Activated CD4-positive, alpha-beta T cell treated with anti-CD3 and anti-CD28 coated beads, Interleukin-2, amount 10 ng/mL, durations not matched to agents 7 days and 5 days (primary cell): ENCODE results near the gene MPRIP. TPM values are rescaled to one million over a fixed set of nuclear protein-coding genes. Genes with fewer than 3 reads are reported as not detected.
"Not testable (repeated sequence)": the region's sequence is repeated elsewhere in the genome, so short reads cannot be mapped to it uniquely, and the experiment has no call there.

Experiments used
- CTCF ChIA-PET: fragments of 350-600 bp; sonication (Branson Sonifier 250); formaldehyde crosslinking; loops from one replicate; lab custom pipeline; 2021; ENCODE audit warnings: antibody characterized with exemption; lab: Charles Lee
- POLR2A ChIA-PET: fragments of 350-600 bp; sonication (Branson Sonifier 250); formaldehyde crosslinking; loops from one replicate; lab custom pipeline; 2021; ENCODE audit warnings: antibody characterized with exemption; lab: Charles Lee
- DNase-seq: peaks from one replicate; pipeline ENCODE4 v3.0.0-alpha.2; 2020
- H3K27ac Mint-ChIP-seq: one replicate; pipeline ENCODE4 v1.8.0; 2021; ENCODE audit warnings: mild to moderate bottlenecking, moderate library complexity, mixed read lengths
- H3K27me3 Mint-ChIP-seq: one replicate; pipeline ENCODE4 v1.8.0; 2021; ENCODE audit warnings: mixed read lengths
- H3K36me3 Mint-ChIP-seq: one replicate; pipeline ENCODE4 v1.8.0; 2021; ENCODE audit warnings: low read depth, mixed read lengths
- H3K4me1 Mint-ChIP-seq: one replicate; pipeline ENCODE4 v1.8.0; 2021; ENCODE audit warnings: mixed read lengths
- H3K4me3 Mint-ChIP-seq: one replicate; pipeline ENCODE4 v1.8.0; 2021; ENCODE audit warnings: mild to moderate bottlenecking, moderate library complexity, mixed read lengths
- H3K9me3 Mint-ChIP-seq: one replicate; pipeline ENCODE4 v1.8.0; 2021; ENCODE audit warnings: mixed read lengths
- total RNA-seq, 2 experiments: library from RNA; stranded (reverse); gene quantifications; one replicate each; pipeline ENCODE4 v1.2.3, GENCODE V29; 2021

Gene MPRIP
- total RNA-seq, 2 experiments from 2014 or later = 234 to 261 TPM

- ChIA-PET CTCF (interaction anchor here (0.7 to 1.3 kb wide), 5 partner anchors 8 to 34 kb away, joined by 3 read pairs; no protein-coding TSS in a partner anchor), POLR2A (no interaction called here)
- Mint-ChIP-seq H3K27me3 (no peaks in the 10 kb centered on the region), H3K4me3 (no peak overlapping the region), H3K27ac (peak overlapping the region; percentile 97), H3K4me1 (peaks cover 91% of the 10 kb centered on the region), H3K36me3 (peaks cover 80% of the 10 kb centered on the region), H3K9me3 (no peaks in the 10 kb centered on the region)
- no peak for DNase-seq
Observed at GRCh38 chr17:17175340-17175739, 133.1 kb downstream of the MPRIP start.

GRCh38 chr17:17175917-17176316 lies 133.7 kb downstream of the MPRIP start:
- Mint-ChIP-seq H3K9me3 (no peaks in the 10 kb centered on the region), H3K4me3 (peak overlapping the region; percentile 64), H3K27me3 (no peaks in the 10 kb centered on the region), H3K36me3 (peaks cover 85% of the 10 kb centered on the region), H3K4me1 (peaks cover 94% of the 10 kb centered on the region), H3K27ac (peak overlapping the region; percentile 97)
- ChIA-PET CTCF (interaction anchor here (0.7 to 1.5 kb wide), 5 partner anchors 8 to 34 kb away, joined by 3 to 5 read pairs (median 3); no protein-coding TSS in a partner anchor), POLR2A (no interaction called here)
- DNase-seq = peak; percentile 49

DNA sequence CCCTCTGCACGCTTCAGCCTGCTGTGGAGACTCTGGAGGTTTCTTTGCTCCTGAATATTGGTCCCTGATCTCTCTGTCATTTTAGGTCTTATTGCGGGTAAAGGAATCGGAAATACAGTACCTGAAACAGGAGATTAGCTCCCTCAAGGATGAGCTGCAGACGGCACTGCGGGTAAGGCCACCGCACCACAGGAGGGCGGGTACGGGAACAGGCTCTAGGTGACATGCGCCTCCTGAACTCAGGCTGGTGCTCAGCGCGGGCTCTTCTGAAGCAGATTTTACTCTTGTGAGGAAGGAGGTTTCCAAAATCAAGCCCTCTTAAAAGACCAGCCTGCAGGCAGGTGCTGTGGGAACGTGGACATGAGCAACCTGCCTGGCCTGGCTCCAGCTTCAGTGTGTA lies 134.1 kb downstream of the MPRIP start:
- Mint-ChIP-seq H3K4me3 (peak overlapping the region; percentile 64), H3K27ac (peak overlapping the region; percentile 97)
- CTCF ChIA-PET = interaction anchor here (1.1 to 1.5 kb wide), 2 partner anchors 16 to 24 kb away, joined by 3 to 5 read pairs; no protein-coding TSS in a partner anchor

DNA sequence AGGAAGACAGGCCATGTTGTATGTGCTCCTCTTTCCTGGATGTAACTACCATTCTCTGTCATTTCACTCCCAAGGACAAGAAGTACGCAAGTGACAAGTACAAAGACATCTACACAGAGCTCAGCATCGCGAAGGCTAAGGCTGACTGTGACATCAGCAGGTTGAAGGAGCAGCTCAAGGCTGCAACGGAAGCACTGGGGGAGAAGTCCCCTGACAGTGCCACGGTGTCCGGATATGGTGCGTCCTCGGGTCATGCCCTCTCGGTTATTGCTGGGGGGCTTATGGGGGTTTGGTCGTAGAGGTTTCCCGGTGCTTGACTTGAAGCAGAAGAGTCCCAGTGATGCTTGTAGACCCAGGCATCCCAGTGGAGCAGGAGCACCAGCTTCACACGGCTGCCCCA lies 134.9 kb downstream of the MPRIP start:
- Mint-ChIP-seq H3K27me3 (no peaks in the 10 kb centered on the region), H3K27ac (peak overlapping the region; percentile 97), H3K4me3 (peak overlapping the region; percentile 64), H3K9me3 (no peaks in the 10 kb centered on the region), H3K4me1 (peaks cover 94% of the 10 kb centered on the region), H3K36me3 (peaks cover 84% of the 10 kb centered on the region)
- CTCF ChIA-PET = interaction anchor here (0.7 to 2.2 kb wide), 7 partner anchors 10 to 49 kb away, joined by 3 to 8 read pairs (median 4); no protein-coding TSS in a partner anchor
- peak; percentile 23 for DNase-seq
- POLR2A ChIA-PET = interaction anchor here (0.6 to 0.7 kb wide), 2 partner anchors 8 to 705 kb away, joined by 3 to 4 read pairs; no protein-coding TSS in a partner anchor

More for the DNA sequence above, 134.1 kb downstream of the MPRIP start:
- DNase-seq = peak; percentile 53
- POLR2A ChIA-PET = no interaction called here
- Mint-ChIP-seq H3K9me3 (no peaks in the 10 kb centered on the region), H3K27me3 (no peaks in the 10 kb centered on the region), H3K4me1 (peaks cover 93% of the 10 kb centered on the region), H3K36me3 (peaks cover 84% of the 10 kb centered on the region)

DNA sequence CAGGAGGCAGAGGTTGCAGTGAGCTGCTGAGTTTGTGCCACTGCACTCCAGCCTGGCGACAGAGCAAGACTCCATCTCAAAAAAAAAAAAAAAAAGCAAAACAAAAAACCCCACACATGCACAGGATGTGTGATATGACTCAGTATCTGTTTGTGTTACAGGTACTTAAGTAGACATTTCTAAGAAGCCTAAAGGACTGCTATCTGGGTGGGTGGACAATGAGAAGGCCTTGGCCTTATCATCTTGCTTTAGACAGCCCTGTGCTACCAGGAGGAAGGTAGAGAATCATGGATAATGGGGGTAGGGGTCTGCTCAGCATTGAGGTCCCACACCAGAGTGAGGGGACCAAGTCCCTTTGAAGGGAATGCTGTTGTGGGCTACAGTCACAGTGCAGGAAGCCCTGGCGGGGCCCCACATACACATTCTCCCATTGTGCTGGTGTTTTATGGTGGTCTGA lies 137.1 kb downstream of the MPRIP start:
- peaks cover 94% of the 10 kb centered on the region for H3K4me1 Mint-ChIP-seq
- H3K4me3 Mint-ChIP-seq = peak overlapping the region; percentile 73
- H3K27me3 Mint-ChIP-seq = no peaks in the 10 kb centered on the region
- H3K9me3 Mint-ChIP-seq = no peaks in the 10 kb centered on the region
- peaks cover 78% of the 10 kb centered on the region for H3K36me3 Mint-ChIP-seq
- DNase-seq = peak; percentile 49
- peak overlapping the region; percentile 97 for H3K27ac Mint-ChIP-seq
- ChIA-PET POLR2A (no interaction called here), CTCF (interaction anchor here (0.6 to 2.2 kb wide), 4 partner anchors 12 to 425 kb away, joined by 3 to 8 read pairs (median 5); no protein-coding TSS in a partner anchor)

DNA sequence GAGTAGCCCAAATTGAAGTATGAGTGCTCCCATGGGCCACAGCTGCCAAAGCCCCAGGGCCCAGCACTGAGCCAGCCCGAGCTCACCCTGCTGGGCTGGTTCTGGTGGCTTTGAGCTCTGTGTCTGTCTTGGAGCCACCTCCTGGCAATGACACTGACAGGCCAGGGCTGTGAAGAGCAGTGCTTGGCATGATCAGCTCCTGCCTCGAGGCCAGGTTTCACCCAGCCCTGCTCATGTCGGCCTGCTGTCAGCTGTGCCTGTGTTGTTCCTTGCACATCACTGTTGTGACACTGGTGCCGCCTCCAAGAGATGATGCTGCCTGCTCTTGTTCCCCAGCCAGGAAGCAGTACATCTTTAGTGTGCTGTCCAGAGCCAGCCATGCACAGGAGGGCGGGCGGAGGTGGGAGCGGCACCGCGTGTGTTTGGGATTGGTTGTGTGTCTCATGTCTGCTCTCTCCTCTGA lies 137.9 kb downstream of the MPRIP start:
- ChIA-PET POLR2A (no interaction called here), CTCF (interaction anchor here (1.2 to 1.4 kb wide), 2 partner anchors 16 to 31 kb away, joined by 3 to 5 read pairs; no protein-coding TSS in a partner anchor)
- DNase-seq = peak; percentile 57
- Mint-ChIP-seq H3K9me3 (no peaks in the 10 kb centered on the region), H3K27me3 (no peaks in the 10 kb centered on the region), H3K4me1 (peaks cover 95% of the 10 kb centered on the region), H3K27ac (peak overlapping the region; percentile 97), H3K36me3 (peaks cover 79% of the 10 kb centered on the region), H3K4me3 (peak overlapping the region; percentile 73)

DNA sequence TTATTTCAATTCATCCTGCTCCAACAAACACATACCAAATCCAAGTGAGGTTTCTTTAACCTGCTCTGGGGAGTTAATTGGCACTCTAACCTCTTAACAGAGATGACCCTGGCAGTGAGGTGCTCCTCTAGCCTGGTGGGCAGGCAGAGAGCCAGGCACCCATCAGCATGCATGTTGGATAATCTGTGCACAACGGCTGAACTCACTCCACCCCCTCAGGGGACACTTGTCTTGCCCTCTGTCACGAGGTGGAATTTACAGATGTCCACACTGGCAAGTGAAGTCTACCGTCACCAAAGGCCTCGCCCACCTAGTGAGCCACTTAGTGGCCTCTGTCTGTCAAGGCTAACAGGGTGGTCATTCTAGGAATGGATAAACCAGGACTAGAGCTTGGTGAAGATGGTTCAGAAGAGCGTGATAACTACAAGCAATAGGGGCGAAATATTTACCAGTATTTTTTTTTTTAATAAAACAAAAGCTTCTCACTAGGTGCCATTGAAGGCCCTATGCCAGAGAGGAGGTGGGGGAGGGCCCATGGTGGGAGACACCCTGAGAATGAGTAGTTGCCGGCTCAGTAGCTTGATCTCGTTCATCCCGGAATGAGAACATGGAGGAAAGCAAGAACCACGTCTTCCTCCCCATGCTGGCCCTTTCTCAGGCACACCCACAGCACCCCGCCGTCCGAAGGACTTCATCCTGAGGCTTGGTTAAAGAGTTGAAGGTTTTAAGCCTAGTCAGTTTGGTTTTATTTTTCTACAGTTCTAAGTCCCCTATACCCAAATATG lies 138.7 kb downstream of the MPRIP start:
- ChIA-PET POLR2A (interaction anchor here (0.6 kb wide), 1 partner anchor 56 kb away, joined by 6 read pairs; the partner anchor contains the start of gene FLCN), CTCF (interaction anchor here (0.6 to 1.2 kb wide), 3 partner anchors 9 to 31 kb away, joined by 3 to 4 read pairs (median 3); no protein-coding TSS in a partner anchor)
- Mint-ChIP-seq H3K9me3 (no peaks in the 10 kb centered on the region), H3K27me3 (no peaks in the 10 kb centered on the region), H3K4me3 (peak overlapping the region; percentile 78), H3K27ac (peak overlapping the region; percentile 97), H3K4me1 (peaks cover 95% of the 10 kb centered on the region), H3K36me3 (peaks cover 79% of the 10 kb centered on the region)
- DNase-seq = no peak

DNA sequence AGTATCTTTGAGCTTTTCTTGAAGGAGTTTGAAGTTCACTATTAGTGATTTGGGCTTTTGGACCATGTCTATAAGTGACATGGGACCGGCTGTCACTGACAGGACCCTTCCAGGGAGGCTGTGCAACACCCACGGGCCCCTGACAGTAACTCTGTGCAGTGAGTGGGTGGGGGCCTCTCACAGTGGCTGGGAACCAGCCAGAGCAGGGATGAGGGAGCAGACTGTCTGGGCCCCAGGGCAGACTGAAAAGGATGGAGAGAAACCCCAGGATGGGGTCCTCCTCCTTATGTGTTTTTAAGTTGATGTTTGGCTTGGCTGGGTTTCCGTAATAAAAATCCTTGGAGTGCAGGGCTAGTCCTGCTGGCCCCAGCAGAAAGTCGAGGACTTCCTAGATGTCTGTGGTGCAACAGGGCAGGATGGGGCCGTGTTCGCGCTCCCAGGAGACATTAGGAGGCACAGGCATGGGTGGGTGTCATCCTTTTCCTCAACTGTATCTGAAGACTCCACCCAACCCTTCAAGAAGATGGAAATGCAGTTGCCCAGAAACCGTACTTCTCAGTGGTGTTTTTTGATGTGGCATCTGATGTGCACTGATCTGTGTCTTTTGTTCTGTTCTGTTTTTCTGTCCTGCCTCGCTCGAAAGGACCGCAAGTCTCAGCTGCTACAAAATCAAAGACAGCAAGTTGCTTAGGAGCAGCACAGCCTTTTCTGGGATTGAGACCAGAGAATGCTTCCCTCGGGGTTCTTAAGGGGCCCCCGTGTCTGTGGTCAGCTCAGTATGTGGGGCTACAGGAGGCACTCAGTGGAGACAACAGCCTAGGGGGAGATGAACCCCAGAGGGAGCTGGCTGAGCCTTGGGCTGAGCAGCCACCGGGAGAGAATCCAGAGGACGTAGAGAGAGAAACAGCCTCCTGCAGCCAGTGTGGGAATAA lies 139.7 kb downstream of the MPRIP start:
- CTCF ChIA-PET = interaction anchor here (0.6 kb wide), 1 partner anchor 21 kb away, joined by 3 read pairs; no protein-coding TSS in a partner anchor
- Mint-ChIP-seq H3K27me3 (no peaks in the 10 kb centered on the region), H3K9me3 (no peaks in the 10 kb centered on the region), H3K4me3 (peak overlapping the region; percentile 78), H3K36me3 (peaks cover 80% of the 10 kb centered on the region), H3K4me1 (peaks cover 96% of the 10 kb centered on the region), H3K27ac (peak overlapping the region; percentile 97)
- POLR2A ChIA-PET = interaction anchor here (0.6 to 0.7 kb wide), 2 partner anchors 22 to 55 kb away, joined by 3 to 6 read pairs; partner anchors contain the start of gene FLCN
- peak; percentile 78 for DNase-seq

DNA sequence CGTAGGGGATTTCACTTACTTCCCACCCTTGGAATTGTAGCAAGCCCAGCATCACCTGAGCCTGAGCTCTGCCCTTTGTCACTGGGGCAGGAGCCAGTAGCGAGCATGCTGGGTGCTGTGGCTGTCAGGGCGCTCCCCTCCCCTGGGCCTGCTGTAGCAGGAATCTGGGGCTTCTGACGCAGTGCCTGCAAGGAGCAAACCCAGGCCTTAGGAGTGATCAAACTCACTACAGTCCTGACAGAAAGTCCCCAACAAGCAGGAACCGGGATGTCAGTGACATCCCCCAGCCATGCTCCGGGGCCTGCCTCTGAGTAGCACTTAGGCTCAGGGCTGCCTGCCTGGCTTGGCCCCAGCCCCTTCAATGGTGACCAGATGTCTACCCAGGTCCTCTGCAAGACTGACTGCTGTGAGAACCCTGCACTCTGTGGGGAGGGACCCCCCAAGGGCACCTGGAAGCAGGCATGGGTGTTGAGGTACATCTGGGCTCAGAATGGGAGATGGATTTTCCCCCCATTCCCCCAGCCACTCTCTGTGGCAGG lies 140.4 kb downstream of the MPRIP start:
- POLR2A ChIA-PET = interaction anchor here (0.7 kb wide), 1 partner anchor 22 kb away, joined by 3 read pairs; no protein-coding TSS in a partner anchor
- no peak for DNase-seq
- Mint-ChIP-seq H3K36me3 (peaks cover 79% of the 10 kb centered on the region), H3K27ac (peak overlapping the region; percentile 97), H3K9me3 (no peaks in the 10 kb centered on the region), H3K27me3 (no peaks in the 10 kb centered on the region), H3K4me1 (peaks cover 94% of the 10 kb centered on the region), H3K4me3 (peak overlapping the region; percentile 78)
- CTCF ChIA-PET = interaction anchor here (1.4 kb wide), 1 partner anchor 8 kb away, joined by 4 read pairs; no protein-coding TSS in a partner anchor

DNA sequence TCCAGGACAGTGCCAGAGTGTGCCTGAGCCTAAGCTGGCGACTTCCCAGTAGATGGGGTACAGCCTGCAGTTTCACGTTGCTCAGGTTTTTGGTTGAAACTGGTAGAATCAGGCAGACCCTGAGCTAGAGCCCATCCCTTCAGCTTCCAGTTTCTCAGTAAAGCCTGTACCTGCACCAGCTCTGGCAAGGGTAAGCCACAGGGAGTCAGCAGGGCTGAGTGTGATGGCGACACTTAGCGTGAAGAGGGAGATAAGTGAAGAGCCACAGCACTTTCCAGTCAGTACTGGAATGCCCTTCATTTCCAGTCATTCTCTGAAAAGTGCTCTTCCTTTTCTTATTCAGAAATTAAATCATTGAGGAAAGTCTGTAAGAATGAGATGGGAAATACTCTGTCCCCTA lies 141.5 kb downstream of the MPRIP start:
- Mint-ChIP-seq H3K27ac (peak overlapping the region; percentile 97), H3K36me3 (peaks cover 77% of the 10 kb centered on the region), H3K9me3 (no peaks in the 10 kb centered on the region), H3K27me3 (no peaks in the 10 kb centered on the region), H3K4me1 (peaks cover 86% of the 10 kb centered on the region), H3K4me3 (peak overlapping the region; percentile 17)
- DNase-seq = no peak
- ChIA-PET CTCF (interaction anchor here (0.7 to 1.4 kb wide), 6 partner anchors 8 to 27 kb away, joined by 3 to 5 read pairs (median 4); no protein-coding TSS in a partner anchor), POLR2A (no interaction called here)

- Mint-ChIP-seq H3K36me3 (peaks cover 66% of the 10 kb centered on the region), H3K4me1 (peaks cover 72% of the 10 kb centered on the region), H3K27ac (peak overlapping the region; percentile 97), H3K4me3 (peak overlapping the region; percentile 27)
- H3K27me3 Mint-ChIP-seq, H3K9me3 Mint-ChIP-seq, POLR2A ChIA-PET: not testable (repeated sequence)
- CTCF ChIA-PET = interaction anchor here (1.0 to 1.2 kb wide), 3 partner anchors 10 to 116 kb away, joined by 3 to 4 read pairs (median 3); no protein-coding TSS in a partner anchor
- peak; percentile 43 for DNase-seq
Observed at GRCh38 chr17:17184985-17185757, 142.9 kb downstream of the MPRIP start.
